Left renal cortex interstitium (tissue), 4 donors: ENCODE data around the gene VPS13D. TPM values are rescaled to one million over a fixed set of nuclear protein-coding genes. Genes with fewer than 3 reads are reported as not detected.
"Not testable (repeated sequence)": the region's sequence is repeated elsewhere in the genome, so short reads cannot be mapped to it uniquely, and the experiment has no call there.

ENCODE experiments used
- DNase-seq, 4 donors: peaks; one replicate each; pipeline ENCODE4 v3.0.0-alpha.2; 2013; ENCODE audit warnings: low read depth in 4 of 4, low spot score in 2 of 4, missing footprints in 1 of 4
- polyA plus RNA-seq, 4 donors: library from polyadenylated mRNA; unstranded; fragments of 120-200 nt; gene quantifications; one replicate each; pipeline ENCODE4 v1.2.1, GENCODE V29; 2013; ENCODE audit not compliant: insufficient read length in 4 of 4

The VPS13D gene
- polyA plus RNA-seq, 4 donors = 21.8 to 32.3 (median 27.6) TPM

DNA sequence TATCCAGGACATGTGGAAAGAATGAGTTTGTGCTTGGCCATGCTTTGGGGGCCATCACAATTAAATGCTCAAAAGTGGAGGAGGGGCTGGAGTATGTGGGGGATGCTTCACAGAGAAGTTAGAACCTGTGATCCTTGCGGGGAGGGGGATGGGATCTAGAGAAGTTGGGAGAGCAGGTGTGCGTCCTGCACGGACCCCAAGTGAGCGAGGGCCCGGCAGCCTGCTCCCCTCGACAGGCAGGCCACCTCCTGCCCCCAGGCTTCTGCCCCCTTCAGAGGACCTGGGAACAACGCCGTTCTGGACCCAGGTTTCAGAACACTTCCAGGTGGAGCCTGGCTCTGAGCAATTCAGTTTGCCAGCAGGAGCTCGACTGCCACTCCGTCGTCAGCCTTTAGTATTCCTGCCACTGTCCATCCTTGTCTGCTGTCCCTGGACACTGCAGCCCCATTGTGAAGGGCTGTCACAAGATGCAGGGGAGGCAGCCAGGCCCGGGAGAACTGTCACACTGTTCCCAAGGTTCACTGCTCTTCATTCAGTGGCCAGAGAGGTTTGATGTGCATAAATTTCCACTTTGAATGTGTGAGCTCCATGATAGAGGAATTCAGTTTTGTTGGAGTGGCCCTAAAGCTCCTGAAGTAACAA is 275.9 kb downstream of the VPS13D start:
- DNase-seq = no peak

DNA sequence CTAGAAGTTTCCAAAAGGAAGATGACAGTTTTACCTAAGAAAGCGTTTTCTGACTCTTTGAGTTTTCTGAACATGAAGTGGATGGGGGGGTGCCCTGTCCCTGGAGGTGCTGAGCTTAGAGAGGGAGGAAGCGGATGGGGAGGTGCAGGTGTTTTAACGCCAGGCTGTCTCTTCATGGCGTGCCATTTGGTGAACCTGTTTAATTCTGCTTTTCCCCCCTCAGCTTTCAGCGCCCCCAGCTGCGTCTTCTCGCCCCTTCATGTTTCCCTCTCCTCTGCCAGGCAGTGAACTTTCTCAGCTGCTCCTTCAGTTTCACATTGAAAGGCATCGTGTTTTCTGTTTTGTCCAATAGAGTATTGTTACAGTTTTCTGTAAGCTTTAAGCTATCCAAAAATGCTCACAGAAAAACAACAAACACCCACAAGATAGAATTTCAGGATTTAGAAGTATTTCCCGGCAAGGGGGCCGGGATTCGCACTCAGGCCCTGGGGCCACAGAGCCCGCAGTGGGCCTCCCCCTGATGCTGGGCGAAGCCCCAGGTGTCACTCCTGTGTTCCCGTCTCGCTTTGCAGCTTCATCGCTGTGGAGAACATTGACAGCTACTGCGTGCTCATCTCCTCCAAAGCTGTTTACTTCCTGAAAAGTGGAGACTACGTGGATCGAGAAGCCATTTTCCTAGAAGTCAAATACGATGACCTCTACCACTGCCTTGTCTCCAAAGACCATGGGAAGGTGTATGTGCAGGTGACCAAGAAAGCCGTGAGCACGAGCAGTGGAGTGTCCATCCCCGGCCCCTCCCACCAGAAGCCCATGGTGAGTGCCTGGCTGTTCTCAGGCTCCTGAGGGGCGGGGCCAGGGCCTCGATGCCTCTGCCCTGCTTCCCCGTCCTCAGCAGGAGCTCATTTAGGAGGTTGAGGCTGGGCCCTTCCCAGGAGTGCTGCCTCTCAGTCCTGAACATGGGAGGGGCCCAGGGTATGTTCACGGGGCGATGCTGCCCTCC is 276.8 kb downstream of the VPS13D start:
- no peak for DNase-seq

DNA sequence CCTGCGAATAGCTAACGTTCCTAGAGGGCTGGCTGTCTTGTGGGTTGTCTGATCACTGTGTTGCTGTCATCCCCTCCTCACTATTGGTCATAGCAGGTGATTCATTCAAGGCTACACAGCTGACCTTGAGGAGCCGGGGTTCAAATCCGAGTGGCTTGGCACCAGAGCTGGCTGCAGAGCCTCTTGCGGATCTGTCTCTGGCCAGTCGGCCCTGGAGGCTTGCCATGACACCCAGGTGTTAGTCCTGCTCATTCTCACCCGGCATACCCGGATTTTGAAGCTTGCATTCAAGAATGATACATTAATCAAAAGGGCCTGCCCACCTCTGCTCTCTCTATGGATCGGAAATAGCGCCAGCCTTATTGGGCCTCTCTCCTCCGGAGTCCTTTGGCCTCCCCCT is 277.8 kb downstream of the VPS13D start:
- no peak for DNase-seq

DNA sequence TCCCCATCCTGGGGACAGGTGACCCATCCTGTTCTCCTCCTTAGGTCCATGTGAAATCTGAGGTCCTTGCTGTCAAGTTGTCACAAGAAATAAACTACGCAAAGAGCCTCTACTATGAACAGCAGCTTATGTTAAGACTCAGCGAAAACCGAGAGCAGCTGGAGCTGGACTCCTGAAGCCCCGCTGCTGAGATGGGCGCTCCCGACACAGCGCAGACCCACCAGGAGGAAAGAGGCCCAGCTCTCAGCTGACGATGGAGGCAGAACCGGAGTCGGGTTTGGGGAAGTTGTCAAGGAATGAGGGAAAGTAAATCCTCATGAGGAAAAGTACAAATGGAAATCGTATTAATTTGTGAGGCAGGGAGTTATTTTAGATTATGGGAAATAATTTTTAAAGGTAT is 279.0 kb downstream of the VPS13D start:
- no peak for DNase-seq

DNA sequence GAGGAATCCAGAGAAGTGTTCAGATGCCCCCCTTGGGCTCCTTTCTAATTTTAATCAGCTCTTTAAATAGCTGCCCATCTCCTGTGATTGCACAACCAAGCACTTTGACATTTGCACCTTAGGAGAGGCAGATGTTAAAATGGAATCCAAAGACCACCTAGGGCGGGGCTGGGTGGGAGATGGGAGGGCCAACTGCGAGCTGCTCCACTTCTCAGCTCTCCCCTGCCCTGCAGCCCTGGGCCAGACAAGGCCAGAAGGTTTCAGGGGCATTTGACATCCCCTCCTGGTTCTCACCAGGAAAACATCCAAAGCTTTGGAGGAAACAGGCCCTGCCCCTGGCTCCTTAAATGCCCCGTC is 281.3 kb downstream of the VPS13D start:
- DNase-seq = no peak

DNA sequence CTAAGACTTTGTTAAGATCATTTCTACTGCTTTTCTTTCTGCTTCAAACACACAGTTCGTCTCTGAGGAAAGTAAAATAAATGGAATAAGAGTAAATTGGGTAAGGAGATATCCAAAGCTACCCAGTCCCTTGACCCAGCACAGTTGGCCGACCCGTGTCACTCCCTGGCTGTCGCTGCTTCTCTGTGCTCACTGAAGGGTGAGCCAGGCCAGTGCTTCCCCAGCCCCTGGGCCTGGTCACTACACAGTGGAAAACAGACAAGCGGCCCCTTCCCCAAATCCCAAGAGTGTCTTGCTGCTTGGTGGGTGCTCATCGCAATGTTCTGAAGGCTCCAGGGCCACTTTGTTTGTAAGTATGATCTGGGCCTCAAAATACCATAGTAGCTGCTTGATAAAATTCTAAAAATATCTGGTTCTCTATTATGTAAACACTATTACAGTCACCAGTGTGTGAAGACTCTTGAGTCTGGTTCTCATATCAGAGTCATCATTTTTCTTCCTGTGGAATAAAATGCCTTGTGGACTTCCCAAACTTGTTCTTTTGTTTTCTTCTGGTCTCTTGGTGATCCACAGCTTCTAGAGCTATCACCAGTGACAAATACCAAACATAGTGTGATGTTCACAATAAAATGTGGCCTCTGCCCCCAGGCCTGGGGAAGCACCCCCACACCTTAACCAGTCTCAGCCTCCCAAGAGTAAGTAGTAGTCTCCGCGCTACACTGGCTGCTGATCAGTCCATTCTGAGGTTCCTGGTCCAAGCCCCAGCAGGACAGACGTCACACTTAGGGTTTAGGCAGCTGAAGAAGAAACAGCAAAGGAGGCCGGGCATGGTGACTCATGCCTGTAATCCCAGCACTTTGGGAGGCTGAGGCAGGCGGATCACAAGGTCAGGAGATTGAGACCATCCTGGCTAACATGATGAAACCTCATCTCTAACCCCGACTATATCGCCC is 282.0 kb downstream of the VPS13D start:
- DNase-seq = no peak

DNA sequence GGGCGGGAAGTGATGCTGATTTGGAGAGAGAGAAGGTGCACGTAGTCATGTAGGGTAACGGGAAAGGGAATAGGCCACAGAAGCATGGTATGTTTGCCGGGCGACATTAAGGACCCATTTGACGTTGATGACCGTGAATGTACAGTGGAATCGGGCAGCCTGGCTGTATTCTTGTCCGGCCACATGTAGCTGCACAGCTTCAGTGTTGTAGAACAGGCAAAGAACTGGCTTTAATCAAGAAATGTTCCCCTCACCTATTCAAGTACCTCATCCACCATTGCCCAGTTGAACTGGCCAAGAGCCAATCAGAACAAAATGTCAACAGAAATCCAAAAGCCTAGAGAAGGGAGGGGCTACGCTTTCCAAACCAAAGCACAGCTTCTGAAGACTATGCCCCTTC is 283.4 kb downstream of the VPS13D start:
- DNase-seq = no peak

DNA sequence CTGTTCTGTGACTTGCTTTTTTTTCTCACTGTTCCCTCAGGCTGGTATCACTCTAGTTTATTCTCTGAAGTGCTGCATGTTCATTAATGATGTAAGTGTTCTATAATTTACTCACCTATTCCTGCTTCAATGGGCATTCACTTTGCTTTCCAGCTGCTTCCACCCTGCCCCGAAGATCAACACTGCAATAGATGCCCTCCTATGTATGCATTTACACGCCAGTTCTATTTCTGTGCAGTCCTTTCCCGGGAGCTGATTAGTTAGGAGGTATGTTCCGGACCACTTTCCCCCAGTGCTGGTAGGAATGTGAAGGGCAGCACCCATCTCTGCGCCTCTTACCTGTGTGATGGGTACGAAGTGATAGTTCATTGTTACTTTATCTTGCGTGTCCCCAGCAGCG is 284.8 kb downstream of the VPS13D start:
- no peak for DNase-seq

DNA sequence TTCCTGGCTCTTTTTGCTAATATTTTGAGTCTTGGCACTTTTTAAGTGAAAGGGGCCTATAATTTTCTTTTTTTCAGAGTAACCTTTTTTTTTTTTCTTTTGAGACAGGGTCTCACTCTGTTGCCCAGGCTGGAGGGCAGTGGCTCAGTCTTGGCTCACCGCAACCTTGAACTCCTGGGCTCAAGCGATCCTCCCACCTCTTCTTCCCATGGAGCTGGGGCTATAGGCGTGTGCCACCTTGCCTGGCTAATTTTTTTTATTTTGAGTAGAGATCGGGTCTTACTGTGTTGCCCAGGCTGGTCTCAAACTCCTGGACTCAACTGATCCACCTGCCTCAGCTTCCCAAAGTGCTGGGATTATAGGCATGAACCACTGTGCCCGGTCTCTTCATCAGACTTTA is 285.4 kb downstream of the VPS13D start:
- DNase-seq = no peak

DNA sequence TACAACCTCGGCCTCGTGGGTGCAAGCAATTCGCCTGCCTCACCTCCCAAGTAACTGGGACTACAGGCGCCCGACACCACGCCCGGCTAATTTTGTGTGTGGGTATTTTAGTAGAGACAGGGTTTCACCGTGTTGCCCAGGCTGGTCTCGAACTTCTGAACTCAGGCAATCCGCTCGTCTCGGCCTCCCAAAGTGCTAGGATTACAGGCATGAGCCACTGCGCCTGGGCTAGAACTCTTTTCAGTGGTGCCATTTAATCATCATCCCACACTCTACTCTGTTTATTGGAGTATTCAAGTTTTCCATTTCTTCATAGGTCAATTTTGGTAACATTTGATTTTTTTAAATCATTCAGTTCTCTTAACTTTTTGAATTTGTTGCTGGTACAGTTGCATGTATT is 286.9 kb downstream of the VPS13D start:
- no peak for DNase-seq

DNA sequence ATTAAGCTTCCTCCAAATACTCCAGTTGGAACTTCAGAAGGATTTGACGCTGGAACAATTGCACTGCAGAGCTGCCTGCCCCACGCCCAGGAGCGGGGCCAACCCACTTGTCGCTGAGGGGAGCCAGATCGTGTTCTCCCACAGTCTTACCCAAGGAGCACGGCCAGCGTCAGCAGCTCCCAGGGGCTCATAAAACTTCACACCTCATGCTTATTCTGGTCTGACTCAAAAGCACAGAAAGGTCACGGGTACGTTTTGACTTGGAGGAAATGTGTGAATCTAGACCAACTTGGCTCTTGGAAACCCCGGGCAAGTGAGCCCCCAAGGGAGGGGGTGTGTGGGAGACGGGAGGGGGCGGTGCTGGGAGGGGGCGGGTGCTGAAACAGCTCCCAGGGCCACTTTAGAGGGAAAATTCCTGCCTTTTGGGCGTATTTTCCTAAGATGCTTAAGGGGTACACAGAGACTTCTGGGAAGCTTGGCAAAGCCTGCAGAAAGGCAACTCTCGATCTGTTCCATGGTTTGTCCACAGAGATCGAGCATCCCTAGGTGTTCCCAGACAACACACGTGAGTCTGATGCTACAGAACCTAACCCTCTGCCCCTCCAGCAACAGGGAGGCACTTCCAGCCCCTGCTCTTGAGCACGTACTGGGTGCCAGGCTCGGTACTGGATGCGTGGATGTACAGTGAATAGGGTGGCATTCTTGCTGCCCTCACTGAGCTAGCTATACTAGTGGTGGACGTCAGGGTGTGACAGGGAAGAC is 289.3 kb downstream of the VPS13D start:
- no peak for DNase-seq

DNA sequence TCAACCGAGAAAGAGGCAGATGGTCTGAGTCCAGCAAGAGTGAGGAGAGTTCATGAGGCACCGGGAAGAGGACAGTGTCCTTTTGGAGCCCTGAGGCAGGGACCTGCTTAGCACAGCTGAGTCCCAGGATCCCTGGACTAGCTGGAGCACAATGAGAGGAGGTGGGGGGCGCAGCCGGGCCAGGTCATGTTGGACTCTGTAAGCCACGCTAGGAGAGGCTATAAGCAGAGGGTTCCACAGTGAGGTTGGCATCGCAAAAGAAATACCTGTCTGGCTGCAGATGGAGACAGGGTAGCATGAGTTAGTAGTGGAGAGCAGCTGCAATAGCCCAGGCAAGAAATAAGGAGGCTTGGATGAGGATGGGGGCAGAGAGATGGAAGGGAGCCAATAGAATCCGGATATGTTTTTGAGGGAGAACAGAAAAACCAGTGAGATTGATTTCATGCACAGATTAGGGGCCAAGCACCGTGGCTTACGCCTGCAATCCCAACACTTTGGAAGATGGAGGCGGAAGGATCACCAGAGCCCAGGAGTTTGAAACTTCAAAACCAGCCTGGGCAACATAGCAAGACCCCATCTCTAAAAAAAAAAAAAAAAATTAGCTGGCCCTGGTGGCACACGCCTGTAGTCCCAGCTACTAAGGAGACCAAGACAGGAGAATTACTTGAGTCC is 290.0 kb downstream of the VPS13D start:
- DNase-seq = no peak

DNA sequence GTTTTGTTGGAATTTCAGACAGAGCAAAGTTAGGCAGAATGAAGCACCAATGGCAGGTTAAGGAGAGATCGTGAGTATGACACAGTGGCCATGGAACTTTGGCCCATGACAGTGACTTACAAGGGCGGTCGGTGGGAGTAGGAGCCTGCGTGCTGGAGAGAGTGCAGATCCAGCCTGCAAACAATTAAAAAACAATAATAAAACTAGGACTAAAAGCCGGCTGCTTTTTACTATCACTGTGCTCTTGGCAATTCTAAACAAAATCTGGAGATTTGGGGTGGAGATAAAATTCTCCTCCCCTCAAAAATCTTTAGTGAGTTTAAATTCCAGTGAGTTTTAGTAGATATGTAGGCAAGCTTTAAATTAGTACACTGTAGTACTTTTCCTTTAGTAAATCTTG is 291.3 kb downstream of the VPS13D start:
- no peak for DNase-seq

DNA sequence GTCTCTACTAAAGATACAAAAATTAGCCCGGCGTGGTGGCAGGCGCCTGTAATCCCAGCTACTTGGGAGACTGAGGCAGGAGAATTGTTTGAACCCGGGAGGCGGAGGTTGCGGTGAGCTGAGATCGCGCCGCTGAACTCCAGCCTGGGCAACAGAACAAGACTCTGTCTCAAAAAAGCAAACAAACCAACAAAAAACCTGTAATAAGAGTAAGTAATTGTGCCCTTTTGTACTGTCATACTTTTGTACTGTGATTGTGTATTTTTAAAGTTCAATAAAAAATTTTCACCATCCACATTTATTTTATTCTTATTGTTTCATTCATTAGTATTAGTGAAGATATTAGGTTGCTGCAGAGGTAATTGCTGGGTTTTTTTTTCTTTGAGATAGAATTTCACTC is 292.9 kb downstream of the VPS13D start:
- not testable (repeated sequence) for DNase-seq

DNA sequence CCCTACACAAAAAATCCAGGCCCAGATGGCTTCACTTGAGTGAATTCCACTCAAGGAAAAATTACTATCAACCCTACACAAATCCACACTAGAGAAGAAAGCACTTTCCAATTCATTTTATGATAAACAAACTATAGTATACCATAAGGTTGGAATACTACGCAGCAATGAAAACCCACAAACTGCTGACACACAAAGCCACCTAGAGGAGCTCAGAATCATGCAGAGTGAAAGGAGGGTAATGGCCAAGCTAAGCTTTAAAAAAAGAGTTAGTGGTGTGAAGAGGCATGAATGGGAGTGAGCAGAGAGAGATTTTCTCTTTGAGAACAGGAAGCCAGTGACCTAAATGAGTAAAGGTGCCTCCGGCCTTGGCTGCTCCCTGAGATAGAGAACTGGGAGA is 294.4 kb downstream of the VPS13D start:
- DNase-seq = no peak

DNA sequence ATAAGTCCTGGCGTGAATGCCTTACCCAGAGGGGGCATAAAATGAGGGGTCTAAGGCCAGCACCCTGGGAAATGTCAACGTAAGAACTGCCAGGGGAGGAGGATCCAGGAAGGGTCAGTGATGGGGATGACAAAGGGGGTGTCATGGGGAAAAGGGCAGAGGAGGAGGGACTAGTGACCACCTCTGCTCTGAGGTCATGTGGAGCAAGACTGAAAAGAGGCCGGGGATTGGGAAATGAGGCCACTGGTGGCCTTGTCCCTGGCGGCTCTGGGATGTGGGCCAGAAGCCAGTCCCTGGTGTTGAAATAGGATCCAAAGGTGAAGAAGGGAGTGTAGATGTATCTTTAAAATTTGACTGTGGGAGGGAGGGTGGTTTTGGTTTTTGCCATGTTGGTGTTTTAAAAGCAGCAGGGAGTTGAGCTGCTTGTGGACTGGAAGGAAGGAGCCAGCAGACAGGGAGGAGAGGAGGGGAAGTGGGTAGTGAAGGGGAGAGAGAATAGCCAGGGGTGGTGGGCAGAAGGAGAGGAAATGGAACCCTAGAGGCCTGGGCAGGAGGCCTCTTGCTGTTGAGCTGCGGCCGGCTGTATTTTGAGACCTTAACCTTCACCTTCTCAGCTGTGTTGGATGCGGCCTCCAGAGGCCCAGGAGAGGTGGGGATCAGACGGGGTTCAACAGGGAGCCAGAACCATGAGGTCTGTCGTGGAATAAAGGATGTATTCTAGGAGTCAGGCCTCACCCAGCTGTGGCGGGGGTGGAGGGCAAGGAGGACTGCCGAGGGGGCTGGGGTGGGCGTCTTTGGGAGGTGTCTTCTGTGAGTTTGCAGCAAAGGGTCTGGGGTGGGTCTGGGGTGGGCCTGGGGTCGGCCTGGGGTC is 295.7 kb downstream of the VPS13D start:
- DNase-seq = no peak

DNA sequence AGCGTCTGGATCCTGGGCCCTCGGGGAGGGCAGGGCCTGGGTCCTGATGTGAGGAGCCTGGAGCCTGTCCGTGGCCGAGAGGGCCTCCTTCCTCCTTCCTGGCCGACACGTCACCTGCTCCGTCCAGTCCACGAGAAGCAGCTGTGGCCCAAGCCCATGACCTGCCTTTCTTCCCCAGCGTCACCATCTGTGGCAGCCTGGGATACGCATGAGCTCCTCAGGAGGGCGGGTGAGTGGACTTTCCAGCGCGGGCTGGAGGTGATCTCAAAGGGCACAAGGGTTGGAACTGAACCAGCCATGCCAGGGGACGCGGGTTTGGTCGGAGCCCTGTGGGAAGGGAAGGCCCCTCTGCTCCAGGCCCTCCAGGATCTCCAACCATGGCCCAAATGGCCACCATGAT is 297.7 kb downstream of the VPS13D start:
- no peak for DNase-seq

DNA sequence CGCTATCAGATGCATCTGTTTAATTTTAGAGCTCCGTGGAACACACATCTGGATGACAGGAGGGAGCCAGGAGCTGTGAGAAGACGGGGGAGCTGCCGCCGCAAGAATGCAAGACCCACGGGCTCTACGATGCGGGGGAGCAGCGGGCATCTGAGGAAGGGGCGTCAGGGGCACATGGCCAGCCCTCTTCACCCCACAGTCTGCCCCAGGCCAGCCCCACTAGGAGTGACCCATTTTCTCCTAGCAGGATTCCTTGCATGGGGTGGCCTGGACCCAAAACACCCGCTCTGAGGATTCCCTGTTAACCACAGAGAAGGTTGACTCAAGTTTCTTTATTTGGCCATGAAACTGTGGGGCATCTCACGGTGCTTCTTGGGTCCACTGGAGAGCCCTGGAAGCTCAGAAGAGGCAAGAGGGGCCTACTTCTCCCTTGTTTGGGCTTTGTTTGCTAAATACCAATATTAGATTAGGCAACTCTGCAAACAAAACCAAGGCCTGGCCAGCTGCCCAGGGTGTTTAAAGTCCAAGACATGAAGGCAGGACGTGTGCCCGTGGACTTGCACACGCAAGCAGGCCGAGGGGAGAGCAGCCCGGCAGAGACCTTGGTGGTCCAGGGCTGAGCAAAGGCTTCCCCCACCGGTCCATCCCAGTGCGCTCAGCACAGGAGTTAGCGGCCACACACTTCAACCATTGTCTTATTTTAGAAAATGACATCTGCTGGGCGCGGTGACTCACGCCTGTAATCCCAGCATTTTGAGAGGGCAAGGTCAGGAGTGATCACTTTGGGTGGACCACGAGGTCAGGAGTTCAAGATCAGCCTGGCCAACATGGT is 298.4 kb downstream of the VPS13D start:
- no peak for DNase-seq
